Right lung (tissue), 5 donors: ENCODE data around the gene CSRP3. TPM values are rescaled to one million over a fixed set of nuclear protein-coding genes. Genes with fewer than 3 reads are reported as not detected.
A peak's percentile ranks its signal among the peaks of the same experiment; 100 is the strongest.

Experiments
- DNase-seq, 2 donors: peaks; one replicate each; pipeline ENCODE4 v3.0.0-alpha.2; 2013
- polyA plus RNA-seq, 5 donors: library from polyadenylated mRNA; unstranded; fragments of 120-200 nt; gene quantifications; one replicate each; pipeline versions ENCODE4 v1.2.1 to v1.2.3, GENCODE V29; 2013; ENCODE audit warnings: inconsistent platforms in 1 of 5, low replicate concordance in 1 of 5; ENCODE audit not compliant: insufficient read length in 5 of 5, insufficient read depth in 1 of 5

The CSRP3 gene
- polyA plus RNA-seq, 5 donors = 0.40 to 29.2 (median 1.1) TPM

DNA sequence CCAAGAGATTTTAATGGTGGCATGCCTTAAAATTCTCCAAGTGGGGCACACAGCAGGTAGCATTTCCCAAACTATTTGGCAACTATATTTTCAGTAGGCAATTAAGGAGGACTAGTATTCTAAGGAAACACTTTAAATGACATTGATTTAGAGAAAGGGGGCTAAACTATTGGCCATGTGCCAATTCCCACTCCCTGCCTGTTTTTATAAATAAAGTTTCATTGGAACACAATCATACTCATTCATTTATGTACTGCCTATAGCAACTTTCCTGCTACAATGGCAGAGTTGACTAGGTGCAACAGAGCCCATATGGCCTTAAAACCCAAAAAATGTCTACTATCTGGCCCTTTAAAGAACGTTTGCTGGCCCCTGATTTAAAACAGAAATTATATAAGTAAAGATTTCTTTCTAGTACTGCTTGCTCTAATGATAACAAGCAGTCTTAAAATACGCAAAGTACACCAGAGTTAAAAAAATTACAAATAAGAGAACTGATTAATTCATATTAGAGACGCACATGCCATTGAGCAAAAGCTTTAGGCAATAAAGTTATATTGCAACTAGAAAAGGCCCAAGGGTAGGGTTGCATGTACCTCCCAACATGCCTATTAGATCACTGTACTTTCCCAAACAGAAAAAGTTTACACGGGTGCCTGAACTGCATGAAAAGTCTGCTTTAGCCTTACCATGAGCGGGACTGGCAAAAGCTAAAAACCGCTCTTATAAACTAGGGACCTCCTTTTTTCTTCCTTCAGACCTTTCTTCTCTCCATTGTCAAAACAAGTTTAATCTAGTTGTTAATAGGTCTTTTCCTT lies 24.8 kb upstream of the CSRP3 start:
- DNase-seq = no peak

- DNase-seq = no peak
Observed at GRCh38 chr11:19225581-19225980, 23.8 kb upstream of the CSRP3 start.

DNA sequence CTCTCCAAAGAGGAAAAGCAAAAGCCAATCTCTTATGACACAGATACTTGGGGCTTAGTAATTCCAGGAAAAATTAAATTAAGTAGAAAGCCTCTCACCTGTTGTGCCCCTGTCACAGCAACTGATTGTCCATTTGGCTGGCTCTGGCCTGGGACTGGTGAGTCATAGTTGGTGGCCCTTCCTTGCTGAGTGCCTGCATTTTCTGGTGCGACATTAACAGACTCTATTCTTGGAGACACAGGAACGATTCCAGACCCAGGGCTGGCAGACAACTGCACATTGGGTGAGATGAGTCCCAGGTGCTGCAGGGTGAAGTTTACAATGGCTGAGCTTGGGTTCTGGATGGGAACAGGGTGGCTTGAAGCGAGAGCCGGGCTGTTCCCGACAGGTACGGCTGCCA lies 23.3 kb upstream of the CSRP3 start:
- DNase-seq = no peak

DNA sequence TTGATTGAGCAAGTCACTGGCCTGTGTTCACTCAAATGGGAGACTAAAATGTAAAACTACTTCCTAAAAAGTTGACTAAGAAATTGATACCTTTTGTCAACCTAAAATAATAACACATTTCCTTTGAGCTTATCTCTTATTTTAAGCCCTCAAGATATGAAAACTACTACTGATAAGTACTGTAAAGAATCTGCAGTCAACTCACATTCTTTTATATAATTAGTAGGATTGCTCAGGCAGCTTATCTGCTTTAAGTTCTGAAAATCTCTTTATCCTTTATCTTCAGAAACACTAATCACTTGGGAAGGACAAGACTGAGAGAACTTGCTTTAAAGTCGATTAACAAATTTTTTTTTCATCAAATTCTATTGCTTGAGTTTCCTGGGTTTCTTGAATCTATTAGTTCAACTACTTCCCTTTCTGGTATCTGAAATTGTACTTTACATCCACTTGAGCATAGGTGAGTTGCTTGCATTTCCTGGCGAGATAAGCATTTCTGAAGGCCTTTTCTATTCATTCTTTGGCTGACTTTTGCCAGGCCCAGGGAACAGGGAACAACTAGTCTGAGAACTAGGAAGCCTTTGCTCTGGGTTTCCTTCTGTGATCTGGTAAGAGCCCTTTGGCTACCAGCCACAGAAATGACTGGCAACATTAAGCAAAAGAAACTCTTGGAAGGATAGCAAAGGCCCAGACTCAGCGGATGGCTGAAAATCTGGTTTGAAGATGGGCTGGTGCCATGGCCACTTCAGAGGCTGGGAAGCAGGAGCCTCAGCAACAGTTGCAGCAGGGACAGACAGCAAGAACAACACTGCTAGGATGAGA lies 19.3 kb upstream of the CSRP3 start:
- peak in 1 of 2 donors; percentile 43 for DNase-seq

DNA sequence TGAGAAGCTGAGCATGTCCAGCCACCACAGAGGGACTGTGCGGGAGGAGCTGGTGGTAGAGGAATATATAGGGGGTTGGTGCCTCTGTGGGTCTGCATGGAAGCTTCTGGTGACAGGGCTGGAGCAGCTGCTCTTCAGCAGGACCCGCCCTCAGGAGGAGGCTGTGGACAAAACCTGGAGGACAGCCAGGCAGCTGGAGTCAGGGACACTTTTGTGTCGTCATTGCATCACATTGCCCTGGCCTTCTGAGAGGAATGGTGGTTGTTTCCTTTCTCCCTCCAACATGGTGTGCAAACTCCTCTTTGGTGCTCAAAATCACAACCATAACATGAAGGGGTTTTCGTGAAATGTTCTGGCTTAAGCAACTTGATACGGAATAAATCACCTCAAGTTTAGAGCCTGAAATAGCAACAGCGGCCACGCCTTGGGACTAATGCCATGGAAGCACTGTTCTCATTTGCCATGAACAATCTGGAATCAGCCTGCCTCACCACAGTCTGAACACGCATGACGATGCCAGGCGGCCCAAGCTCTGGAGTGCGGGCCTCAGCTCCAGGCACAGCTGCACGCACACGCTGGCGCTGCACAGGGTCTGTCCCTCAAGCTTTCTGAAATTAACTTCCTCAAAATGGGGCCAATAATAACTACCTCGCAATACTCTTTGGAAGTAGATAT lies 17.1 kb upstream of the CSRP3 start:
- no peak for DNase-seq

DNA sequence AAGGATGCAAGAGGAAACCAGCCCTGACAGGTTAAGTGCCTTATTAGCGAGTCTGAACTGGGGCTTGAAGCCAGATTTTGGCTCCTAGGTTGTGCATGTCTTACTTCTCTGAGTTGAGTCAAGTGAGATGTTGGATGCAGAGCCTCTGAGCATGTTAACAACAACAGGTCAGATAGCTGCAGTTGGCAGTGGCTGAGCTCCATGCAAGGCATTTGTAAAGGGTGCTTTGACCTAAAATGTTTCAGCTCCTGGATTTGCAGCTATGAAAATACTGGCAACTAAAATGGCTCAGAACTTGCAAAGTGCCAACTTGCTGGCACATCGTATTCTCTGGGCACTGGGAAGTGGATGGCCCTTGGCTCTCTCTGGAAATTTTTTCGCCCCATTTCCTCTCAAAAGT lies 16.4 kb upstream of the CSRP3 start:
- no peak for DNase-seq

GRCh38 chr11:19216709-19217374 lies 15.1 kb upstream of the CSRP3 start:
- no peak for DNase-seq

GRCh38 chr11:19216021-19216420 lies 14.2 kb upstream of the CSRP3 start:
- no peak for DNase-seq

GRCh38 chr11:19209617-19210370 lies 8.0 kb upstream of the CSRP3 start:
- no peak for DNase-seq

DNA sequence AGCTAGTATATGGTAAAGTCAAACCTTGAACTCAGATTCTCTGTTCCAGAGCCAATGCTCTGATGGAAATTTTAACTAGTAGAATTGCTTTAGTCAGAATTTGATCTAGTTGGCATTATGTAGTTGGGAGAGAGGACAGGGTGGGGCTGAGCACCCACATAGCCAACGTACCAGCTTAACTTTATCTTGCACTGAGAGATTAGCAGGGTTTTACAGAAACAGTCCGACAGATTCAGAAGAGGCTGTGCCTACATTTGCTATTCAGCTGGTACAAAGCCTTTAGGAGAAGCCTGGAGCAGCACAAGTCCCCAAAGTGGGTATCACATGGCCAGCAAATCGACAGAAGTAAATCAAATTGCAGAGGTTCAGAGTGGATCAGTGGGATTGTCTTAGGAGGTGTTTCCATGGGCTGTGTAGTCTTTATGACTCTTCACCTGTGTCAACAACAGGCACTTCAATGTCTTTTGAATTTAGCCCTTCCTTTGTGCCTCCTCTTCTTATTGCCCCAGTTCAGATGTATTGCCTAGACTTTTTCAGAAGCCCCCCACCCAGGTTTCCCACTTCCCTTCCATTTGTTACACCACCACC lies 7.3 kb upstream of the CSRP3 start:
- no peak for DNase-seq

DNA sequence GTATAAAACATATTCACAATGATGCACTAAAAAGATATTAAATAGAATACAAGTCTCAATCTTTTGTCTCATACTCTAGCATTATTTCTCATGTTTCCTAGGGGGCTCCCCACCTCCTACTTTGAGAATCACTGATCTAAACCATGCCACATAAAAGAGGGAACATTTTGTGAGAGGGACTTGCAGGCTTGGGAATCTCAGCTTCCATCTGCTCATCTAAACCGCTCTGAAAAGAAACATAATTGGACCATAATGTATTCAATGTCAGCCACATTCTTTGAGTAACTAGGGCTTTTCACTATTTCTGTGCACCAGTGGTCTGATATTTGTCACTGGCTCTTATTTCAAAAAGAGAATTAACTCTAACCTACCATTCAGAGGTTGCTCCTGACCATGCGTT lies 6.4 kb upstream of the CSRP3 start:
- no peak for DNase-seq

GRCh38 chr11:19204836-19205235 lies 3.1 kb upstream of the CSRP3 start:
- DNase-seq = no peak

- DNase-seq = peak in 1 of 2 donors; percentile 27
Observed at GRCh38 chr11:19200410-19201201, 1.2 kb downstream of the CSRP3 start.

DNA sequence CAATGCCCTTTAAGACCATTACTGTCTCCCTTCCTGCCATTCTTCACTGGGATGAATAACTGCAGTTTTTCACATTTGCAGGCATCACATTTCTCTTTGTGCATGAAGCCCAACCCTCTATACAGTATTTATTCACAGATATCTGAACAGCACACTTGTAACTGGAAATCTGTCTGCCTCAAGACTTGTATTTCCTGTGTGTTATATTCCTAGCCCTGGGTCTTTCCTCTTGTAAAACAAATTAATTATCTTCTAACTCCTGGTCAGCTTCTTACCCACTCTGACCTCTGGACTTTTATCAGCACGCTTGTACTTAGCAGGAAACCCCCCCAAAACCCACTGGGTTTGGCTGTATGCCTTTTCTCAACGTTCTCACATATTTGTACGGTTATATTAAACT lies 2.0 kb downstream of the CSRP3 start:
- no peak for DNase-seq

DNA sequence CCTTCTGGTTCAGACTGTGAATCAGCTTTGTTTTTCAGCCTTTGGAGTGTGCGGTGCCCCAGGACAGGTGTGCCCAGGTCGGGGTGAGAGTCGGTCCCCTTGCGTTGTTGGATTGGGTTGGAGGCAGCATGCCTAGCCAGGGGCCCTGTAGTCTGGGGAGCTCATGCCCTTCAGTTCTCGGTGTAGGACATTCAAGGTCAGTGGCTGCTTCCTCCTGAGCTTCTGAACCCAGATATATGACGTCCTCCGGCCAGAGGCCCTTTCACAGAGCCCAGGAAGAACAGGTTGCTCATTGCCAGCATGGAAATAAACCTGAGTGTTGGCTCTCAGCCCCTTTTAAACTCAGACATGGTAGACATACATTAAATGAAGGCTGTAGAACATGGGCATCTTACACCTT lies 2.7 kb downstream of the CSRP3 start:
- no peak for DNase-seq

DNA sequence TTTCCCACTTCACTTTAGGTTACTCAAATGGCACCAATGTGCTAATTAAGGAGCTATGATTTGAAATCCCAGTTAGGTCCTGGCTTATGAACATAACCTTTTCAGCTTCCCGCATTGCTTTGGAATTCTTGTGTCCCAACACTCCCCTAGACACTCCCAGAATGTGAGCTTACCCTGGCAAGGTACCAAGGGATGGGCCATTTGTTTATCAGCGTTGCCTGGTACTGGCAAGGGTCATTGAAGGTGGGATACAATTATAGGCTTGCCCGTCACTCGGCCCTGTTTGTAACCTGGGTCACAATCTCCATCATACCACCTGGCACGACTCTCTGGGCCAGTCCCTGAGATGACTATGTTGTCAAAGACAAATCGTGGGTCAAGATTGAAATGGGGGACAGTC lies 5.4 kb downstream of the CSRP3 start:
- no peak for DNase-seq

DNA sequence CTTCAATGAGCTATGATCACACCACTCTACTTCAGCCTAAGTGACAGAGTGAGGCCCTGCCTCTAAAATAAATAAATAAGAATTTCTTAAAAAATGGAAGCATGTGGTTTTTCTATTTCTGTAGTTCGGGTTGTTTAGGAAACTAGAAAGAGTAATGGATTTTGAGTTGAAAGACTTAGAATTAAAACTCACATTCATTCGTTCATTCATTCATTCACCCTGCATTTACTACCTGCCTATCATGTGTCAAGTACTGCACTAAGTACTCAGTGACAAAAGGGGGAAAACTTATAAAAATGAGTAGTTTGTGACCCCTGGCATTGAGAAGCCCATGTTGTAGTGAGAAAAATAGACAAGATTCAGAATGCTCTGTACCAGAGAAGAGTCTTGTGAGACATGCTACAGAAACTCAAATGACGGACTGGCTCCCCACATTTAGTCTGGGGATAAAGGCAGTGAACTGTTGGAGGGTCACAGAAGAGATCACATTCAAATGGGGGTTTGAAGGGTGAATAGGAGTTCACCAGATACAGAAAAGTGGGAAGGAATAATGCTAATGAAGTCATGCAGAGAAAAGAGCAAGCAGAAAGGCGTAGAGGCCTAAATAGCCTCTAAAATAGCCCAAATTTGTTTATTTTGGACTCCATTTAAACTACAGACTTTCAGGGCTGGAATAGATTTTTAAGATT lies 7.0 kb downstream of the CSRP3 start:
- DNase-seq = no peak

- DNase-seq = no peak
Observed at GRCh38 chr11:19193916-19194315, 7.9 kb downstream of the CSRP3 start.

DNA sequence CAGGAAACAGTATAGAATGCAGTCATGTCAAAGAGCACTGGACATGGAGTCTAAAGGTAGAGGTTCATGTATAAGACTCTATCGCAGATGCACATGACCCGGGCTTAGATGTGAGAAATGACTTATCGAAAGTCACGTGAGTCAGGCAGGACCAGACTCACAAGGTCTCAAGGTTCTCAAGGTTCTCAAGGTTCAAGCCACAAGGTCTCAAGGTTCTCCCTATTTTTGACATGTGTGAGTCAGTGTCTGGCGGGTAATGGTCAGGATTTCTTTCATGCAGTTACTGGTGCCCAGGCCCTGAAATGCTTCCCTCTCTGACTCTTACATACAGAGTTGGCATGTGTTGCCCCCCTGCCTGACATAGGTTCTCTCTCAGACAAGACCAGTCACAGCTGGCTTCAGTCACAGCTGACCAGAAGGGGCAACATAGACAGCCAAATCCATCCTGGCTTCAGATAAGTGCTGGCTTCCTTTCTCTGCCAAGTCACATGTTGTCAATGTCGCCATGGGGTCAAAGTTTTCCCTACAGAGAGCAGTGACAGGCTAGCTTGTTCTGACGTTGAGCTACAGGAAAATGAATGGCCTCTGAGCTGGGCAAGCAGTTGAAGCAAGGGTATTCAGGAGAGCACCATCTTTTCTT lies 10.1 kb downstream of the CSRP3 start:
- DNase-seq = peak; percentile 23 to 26
